RWPE1 (cell line): ENCODE data around the gene UBLCP1.

Experiments used
- CTCF ChIA-PET: fragments of 350-600 bp; sonication (Branson Sonifier 250); formaldehyde crosslinking; extraction: SDS; loops from one replicate; lab custom pipeline; 2021; lab: Yijun Ruan, JAX
- POLR2A ChIA-PET: fragments of 400-600 bp; formaldehyde crosslinking; extraction: SDS; loops from one replicate; lab custom pipeline; 2020; ENCODE audit warnings: antibody characterized with exemption; ENCODE audit not compliant: low non-redundant PET; lab: Yijun Ruan, JAX
- DNase-seq: peaks from one replicate; pipeline ENCODE4 v3.0.0; 2012; ENCODE audit warnings: low spot score
- H3K27ac ChIP-seq: fragments of 450-650 bp; 2 replicates; pipeline ENCODE4 v1.5.1; 2017
- CTCF ChIP-seq: fragments of 450-650 bp; conservative IDR thresholded peaks from 2 replicates; pipeline ENCODE4 v1.5.1; 2017; ENCODE audit warnings: low read depth, mild to moderate bottlenecking

Gene UBLCP1

GRCh38 chr5:159304961-159305595, 42.0 kb downstream of the UBLCP1 start:
- CTCF ChIA-PET, result interaction anchor here (1.8 kb wide), 1 partner anchor 11 kb away, joined by 11 read pairs; no protein-coding TSS in a partner anchor
- DNase-seq, result peak; percentile 18
- no peak overlapping the region for H3K27ac ChIP-seq
- no peak for TF ChIP-seq CTCF
- POLR2A ChIA-PET, result no interaction called here

- CTCF ChIA-PET, result interaction anchor here (0.7 kb wide), 1 partner anchor 110 kb away, joined by 4 read pairs; no protein-coding TSS in a partner anchor
These were observed 46.8 kb downstream of the UBLCP1 start for GRCh38 chr5:159309689-159310433.

GRCh38 chr5:159310511-159310910, 47.4 kb downstream of the UBLCP1 start:
- H3K27ac ChIP-seq, result no peak overlapping the region
- POLR2A ChIA-PET, result interaction anchor here (0.6 kb wide), 1 partner anchor 141 kb away, joined by 3 read pairs; no protein-coding TSS in a partner anchor
- DNase-seq, result no peak
- CTCF ChIA-PET, result interaction anchor here (0.7 kb wide), 1 partner anchor 110 kb away, joined by 4 read pairs; no protein-coding TSS in a partner anchor
- TF ChIP-seq CTCF, result no peak

More at GRCh38 chr5:159309689-159310433, 46.8 kb downstream of the UBLCP1 start:
- TF ChIP-seq CTCF, result no peak
- DNase-seq, result no peak
- POLR2A ChIA-PET, result interaction anchor here (0.6 kb wide), 1 partner anchor 140 kb away, joined by 3 read pairs; no protein-coding TSS in a partner anchor
- no peak overlapping the region for H3K27ac ChIP-seq

- ChIA-PET POLR2A (no interaction called here), CTCF (interaction anchor here (0.6 kb wide), 1 partner anchor 33 kb away, joined by 3 read pairs; no protein-coding TSS in a partner anchor)
- no peak for TF ChIP-seq CTCF
- no peak for DNase-seq
- no peak overlapping the region for H3K27ac ChIP-seq
These were observed 48.0 kb downstream of the UBLCP1 start for GRCh38 chr5:159311063-159311462.

GRCh38 chr5:159313197-159313596, 50.1 kb downstream of the UBLCP1 start:
- ChIA-PET CTCF (interaction anchor here (0.7 kb wide), 1 partner anchor 1493 kb away, joined by 3 read pairs; no protein-coding TSS in a partner anchor), POLR2A (no interaction called here)
- no peak for TF ChIP-seq CTCF
- no peak overlapping the region for H3K27ac ChIP-seq
- no peak for DNase-seq
